AG09319 (cell line): ENCODE measurements around the gene NUTM2A.
"Not testable (repeated sequence)": the region's sequence is repeated elsewhere in the genome, so short reads cannot be mapped to it uniquely, and the experiment has no call there.

Experiments
- DNase-seq: peaks from one replicate; pipeline ENCODE4 v3.0.0-alpha.2; 2010; ENCODE audit warnings: low read depth; ENCODE audit errors: extremely low read depth

The NUTM2A gene

GRCh38 chr10:87248818-87249353, 23.6 kb downstream of the NUTM2A start:
- DNase-seq, result not testable (repeated sequence)

DNA sequence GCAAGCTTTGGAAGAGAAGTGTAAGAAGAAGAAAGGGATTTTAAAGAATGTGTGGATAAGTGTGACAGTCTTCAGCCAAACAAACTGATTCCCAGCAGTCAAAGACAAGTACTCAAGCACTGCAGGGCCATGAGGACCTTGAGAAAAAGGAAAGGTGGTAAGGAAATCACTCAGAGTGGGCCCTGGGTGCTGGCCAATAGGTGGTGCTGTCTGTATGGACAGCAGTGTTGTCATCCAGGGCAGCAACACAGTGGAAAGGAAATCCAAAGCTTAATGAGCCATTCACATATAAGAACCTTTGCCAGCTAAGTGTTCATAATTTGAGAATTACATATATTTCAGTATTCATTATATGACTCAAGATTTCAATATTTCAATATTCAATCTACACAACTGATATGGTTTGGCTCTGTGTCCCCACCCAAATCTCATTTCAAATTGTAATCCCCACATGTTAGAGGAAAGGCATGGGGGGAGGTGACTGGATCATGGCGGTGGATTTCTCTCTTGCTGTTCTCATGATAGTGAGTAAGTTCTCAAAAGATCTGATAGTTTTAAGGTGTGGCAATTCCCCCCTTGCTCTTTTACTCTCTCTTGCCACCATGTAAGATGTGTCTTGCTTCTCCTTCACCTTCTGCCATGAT, 55.6 kb downstream of the NUTM2A start:
- not testable (repeated sequence) for DNase-seq
